ENCODE results near the gene SIX5.

Gene SIX5

GRCh38 chr19:45815481-45816216 lies 46.6 kb upstream of the SIX5 start:
- DNase-seq (ENCODE audit: low read depth) = peak; percentile 19
- H3K4me3 ChIP-seq (ENCODE audit: low read depth, low read length) = no peak overlapping the region
- no peak for TF ChIP-seq CTCF (IDR thresholded peaks at IDR 0.05; ENCODE audit: low read depth, low read length)
- TF ChIP-seq MYC (IDR thresholded peaks at IDR 0.05; ENCODE audit: low read depth, low read length) = no peak
- TF ChIP-seq POLR2A (IDR thresholded peaks at IDR 0.05; ENCODE audit: extremely low read depth, insufficient read length) = no peak
- TF ChIP-seq MAX (IDR thresholded peaks at IDR 0.05; ENCODE audit: low read depth, low read length) = no peak

DNA sequence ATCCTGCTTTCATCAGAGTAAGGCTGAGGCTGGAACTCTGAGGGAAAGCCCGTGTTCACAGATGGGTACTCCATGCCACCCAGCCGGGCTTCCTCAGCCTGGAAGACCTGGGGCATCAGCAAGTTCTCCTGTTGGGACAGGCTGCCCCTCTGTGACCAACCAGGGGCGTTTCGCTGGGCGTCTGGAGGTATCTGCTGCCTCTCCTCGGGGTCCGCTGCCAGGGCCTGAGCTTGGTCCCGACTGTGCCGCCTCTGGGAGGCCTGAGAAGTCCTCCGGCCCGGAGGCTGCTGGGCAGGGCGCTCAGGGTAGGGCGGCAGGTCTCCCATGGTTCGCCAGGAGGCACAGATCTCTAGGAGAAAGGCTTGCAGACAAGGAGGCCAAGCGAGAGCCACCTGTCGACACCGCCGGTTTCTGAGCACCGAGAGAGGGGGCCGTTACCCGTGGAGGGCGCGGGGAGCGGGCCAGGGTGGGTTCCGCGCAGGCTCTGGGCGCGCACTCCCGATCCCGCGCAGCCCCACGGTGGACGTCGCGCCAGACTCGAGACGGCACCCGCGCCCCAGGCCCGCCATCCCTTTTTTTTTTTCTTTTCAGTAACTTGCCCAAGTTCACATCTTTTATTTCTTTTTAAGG lies 45.9 kb upstream of the SIX5 start, which contains the start of gene RSPH6A:
TSS of gene RSPH6A (minus strand) at position 458 of the 630 bp plus-strand sequence. CDS start at position 326, 132 bp downstream.
- TF ChIP-seq MAX (IDR thresholded peaks at IDR 0.05; ENCODE audit: low read depth, low read length) (no peak), POLR2A (IDR thresholded peaks at IDR 0.05; ENCODE audit: extremely low read depth, insufficient read length) (no peak), MYC (IDR thresholded peaks at IDR 0.05; ENCODE audit: low read depth, low read length) (no peak), CTCF (IDR thresholded peaks at IDR 0.05; ENCODE audit: low read depth, low read length) (no peak)
- DNase-seq (ENCODE audit: low read depth) = peak; percentile 17
- H3K4me3 ChIP-seq (ENCODE audit: low read depth, low read length) = no peak within 1 kb of the TSS

DNA sequence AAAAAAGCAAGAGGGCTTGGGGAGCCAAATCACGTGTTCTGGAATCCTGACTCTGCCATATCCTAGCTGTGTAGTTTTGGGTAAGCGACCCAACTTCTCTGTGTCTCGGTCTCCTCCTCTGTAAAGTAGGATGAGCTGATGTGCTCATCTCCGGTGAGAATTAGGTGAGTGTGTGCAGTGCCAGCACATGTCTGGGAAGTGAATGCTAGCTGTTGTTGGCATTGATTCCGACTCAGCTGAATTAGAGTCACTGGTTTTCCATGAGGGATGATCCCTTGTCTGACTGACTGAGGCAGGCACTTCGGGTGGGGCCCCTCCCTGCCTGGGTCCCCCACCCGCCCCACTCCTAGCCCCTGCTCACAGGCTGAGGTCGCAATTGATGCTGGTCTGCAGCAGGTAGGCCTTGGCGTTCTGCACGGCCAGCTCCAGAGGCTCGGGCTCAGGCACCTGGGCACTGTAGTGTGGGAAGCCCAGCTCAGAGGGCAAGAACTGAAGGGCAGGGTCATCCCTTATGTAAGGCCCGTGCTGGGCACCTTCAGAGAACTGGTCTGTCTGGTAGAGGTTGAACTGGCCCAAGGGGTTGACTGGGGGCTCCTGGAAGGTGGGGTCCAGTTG lies 45.2 kb upstream of the SIX5 start:
- no peak for TF ChIP-seq POLR2A (IDR thresholded peaks at IDR 0.05; ENCODE audit: extremely low read depth, insufficient read length)
- no peak for TF ChIP-seq CTCF (IDR thresholded peaks at IDR 0.05; ENCODE audit: low read depth, low read length)
- no peak for TF ChIP-seq MYC (IDR thresholded peaks at IDR 0.05; ENCODE audit: low read depth, low read length)
- no peak for TF ChIP-seq MAX (IDR thresholded peaks at IDR 0.05; ENCODE audit: low read depth, low read length)
- H3K4me3 ChIP-seq (ENCODE audit: low read depth, low read length) = no peak overlapping the region
- peak; percentile 15 for DNase-seq (ENCODE audit: low read depth)

GRCh38 chr19:45812297-45812696 lies 43.2 kb upstream of the SIX5 start:
- TF ChIP-seq POLR2A (IDR thresholded peaks at IDR 0.05; ENCODE audit: extremely low read depth, insufficient read length) (no peak), MAX (IDR thresholded peaks at IDR 0.05; ENCODE audit: low read depth, low read length) (no peak), MYC (IDR thresholded peaks at IDR 0.05; ENCODE audit: low read depth, low read length) (no peak)
- peak; percentile 25 for DNase-seq (ENCODE audit: low read depth)
- H3K4me3 ChIP-seq (ENCODE audit: low read depth, low read length) = no peak overlapping the region

DNA sequence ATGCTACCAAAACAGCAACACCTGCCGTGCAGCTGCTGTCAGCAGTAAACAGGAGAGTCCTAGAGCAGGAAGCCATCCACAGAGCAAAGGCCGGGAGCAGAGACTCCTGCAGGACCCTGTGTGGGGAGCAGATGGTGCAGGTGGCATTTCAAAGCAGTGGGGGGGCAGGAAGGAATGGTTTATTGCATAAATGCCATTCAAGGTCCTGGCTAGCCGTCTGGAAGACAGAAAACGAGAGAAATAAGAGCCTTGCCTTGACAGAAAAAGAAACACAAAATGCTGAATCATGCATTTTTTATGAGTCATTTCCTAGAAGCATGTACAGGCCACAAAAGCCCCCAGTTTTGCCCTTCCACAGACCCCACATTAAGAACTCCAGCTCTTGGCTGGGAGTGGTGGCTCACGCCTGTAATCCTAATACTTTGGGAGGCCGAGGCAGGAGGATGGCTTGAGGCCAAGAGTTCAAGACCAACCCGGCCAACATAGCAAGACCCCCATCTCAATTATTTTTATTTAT lies 40.6 kb upstream of the SIX5 start:
- H3K4me3 ChIP-seq (ENCODE audit: low read depth, low read length) = no peak overlapping the region
- DNase-seq (ENCODE audit: low read depth) = peak; percentile 93
- TF ChIP-seq CTCF (IDR thresholded peaks at IDR 0.05; ENCODE audit: low read depth, low read length) (no peak), MYC (IDR thresholded peaks at IDR 0.05; ENCODE audit: low read depth, low read length) (peak; percentile 41; the same call in 1 of the 2 replicates), MAX (IDR thresholded peaks at IDR 0.05; ENCODE audit: low read depth, low read length) (no peak)
